ENCODE data around the gene GJD4. TPM values are rescaled to one million over a fixed set of nuclear protein-coding genes. Genes with fewer than 3 reads are reported as not detected.

The GJD4 gene
- polyA plus RNA-seq (ENCODE audit: insufficient read length) = 4.2 TPM

DNA sequence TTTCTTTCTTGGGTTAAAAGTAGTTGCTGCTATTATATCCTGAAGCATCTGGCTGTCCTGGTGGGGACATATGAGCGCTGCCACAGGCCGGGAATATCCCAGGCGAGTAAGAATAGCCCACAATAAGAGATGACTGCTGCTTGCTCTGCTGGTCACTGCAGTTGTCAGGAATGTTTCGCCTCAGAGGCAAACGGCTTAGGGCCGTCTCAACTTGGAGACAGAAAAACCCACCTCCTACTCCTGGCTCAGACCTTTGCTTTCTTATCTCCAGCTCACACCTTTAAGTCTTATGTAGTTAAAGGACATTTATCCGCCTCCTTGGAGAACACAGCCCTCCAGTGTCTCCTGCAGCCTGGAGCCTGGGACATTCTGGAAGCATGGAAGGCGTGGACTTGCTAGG is at the start of gene GJD4:
Gene GJD4 (plus strand): TSS at position 151 of the 400 bp plus-strand sequence. CDS start 227 bp downstream, at position 378.
- no peak for DNase-seq

DNA sequence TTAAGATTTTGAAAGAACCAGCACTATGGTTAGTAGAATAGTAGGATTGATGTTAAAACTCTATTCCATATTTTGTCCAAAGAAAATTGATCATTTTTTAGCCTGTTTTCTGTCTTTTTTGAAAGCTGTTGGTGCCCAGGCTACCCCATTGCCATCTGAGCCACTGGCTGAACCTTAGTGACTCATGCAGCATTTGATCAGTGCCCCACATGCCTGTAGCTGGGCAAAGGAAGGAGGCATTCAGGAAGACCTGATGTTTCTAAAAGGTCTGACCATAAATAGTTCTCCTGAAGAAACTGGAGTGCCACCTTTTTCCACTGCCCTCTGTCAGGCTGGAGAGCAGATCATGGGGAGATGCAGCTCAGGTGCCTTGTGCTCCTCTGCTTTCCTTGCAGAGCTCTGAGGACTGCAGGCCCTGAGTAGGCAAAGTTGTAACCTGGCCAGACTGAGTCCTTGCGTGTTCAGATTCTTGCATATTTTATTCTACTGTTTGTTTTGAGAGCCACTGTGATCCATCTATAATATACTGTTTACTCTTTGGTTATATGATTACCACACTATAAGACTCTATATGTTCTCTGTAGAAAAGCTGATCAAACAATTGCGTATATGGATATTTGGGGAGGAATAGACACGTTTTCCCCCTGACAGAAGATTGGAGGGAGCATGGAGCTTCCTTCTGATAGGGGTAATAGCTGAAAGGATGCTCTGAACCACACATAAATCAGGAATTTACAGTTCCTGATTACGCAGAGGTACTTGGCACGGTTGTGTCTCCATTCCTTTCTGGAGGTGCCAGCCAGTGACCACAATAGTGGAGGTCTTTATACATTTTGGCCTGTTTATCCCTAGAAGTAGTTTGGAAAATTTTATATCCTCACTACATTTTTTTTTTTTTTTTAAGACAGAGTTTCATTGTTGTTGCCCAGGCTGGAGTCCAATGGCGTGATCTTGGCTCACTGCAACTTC is 48.9 kb upstream of the GJD4 start:
- no peak for DNase-seq

DNA sequence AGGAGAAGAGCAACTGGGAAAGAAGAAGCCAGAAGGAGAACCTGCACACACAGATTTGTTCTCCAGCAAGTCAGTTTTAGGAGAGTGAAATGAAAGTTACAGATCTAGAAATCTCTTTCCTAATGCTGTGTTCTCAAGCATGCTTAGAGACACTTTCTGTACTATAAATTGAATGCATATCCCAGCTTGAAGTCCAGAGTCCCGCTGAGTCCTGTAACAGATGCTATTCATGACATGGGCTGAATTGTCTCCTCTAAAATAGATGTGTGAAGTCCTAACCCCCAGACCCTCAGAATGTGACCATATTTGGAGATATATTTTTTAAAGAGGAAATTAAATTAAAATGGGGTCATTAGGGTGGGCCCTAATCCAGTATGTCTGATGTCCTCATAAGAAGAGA is 46.9 kb upstream of the GJD4 start:
- DNase-seq = no peak

DNA sequence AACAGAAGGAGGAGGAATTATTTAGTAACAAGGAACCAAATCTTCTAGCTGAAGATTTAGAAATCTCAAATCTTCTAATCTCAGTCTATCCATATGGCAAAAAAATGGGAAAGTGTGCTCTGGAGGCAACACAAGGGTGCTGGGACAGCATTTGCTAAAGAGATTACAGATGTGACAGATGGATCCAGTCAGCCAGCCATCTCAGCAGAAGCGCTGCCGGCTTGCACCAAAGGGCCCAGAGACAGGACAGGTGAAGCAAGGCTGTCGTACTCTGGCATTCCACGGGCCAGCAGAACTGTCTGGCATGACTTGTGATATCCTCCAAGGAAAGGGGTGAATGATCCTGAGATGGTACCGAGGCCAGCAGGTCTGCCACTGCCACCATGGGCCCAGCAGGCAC is 45.7 kb upstream of the GJD4 start:
- no peak for DNase-seq

DNA sequence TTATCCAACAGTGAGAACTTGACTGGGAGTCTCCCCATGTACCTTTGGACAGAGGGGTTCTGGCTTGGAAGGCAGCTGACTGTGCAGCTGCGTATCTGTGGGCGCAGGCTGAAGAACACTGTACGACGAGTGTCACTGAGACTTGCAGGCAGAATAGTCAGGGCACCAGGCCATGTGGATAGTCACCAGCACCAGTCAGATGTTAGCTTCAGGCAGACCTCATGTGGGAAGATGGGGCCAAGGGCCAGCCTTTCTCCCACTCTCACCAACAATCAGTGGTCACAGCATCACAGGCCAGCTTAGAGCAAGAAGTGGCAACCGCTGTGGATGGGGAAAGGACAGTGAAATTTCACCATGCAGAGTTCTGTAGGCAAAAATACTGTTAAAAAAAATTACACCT is 43.4 kb upstream of the GJD4 start:
- no peak for DNase-seq

- DNase-seq = no peak
Measured at GRCh38 chr10:35562427-35562826, 42.7 kb upstream of the GJD4 start.

- DNase-seq = peak; percentile 61
Measured at GRCh38 chr10:35563261-35563891, 41.8 kb upstream of the GJD4 start.

GRCh38 chr10:35564341-35564968 is 40.7 kb upstream of the GJD4 start:
- DNase-seq = peak; percentile 40

DNA sequence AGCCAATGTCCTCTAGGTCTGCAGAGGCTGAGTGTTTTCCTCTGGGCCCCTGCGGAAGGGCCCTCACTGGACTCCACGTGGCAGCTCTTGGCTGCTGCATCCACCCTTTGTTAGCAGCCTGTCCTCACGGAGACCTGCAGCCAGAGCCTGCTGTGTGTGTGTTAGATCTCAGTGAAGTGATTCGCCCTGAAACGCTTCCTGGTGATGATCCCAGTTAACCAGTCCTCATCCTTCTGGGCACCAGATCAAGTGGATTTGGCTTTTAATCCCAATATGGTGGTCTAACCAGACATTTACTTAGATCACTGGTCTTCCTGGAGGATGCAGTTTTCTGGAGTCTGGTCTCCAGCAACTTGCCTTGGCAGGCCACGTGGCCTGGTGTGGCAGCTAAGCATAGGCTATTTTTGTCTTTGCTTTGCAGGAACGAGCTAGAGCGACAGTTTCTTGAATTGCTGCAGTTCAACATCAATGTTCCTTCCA is 39.5 kb upstream of the GJD4 start:
- DNase-seq = no peak

- no peak for DNase-seq
Measured at GRCh38 chr10:35567951-35568350, 37.2 kb upstream of the GJD4 start.

DNA sequence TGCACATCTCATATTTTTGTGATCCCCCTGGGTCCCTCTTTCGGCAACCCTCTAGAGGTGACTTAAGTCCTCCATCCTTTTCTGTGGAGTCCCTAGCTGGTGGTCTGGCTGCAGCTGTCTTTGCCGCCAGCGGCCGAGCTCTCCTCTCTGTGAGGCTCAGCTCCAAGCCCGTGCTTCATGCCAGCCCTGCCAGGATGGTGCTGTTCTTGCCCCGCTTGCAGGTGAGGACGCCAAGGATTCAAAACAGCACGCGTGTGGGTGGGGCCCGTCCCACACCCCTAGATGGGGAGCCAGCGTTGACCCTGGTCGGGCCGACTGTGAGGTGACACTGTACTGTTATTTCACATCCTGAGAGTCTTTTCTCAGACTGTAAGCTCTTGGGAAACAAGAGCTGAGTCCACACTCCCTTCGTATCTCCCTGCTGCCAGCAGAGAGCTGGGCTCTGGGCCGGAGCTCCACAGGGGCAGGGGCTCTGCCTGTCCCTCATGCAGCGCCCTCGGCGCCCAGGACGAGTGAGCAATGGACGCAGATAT is 36.6 kb upstream of the GJD4 start:
- no peak for DNase-seq

DNA sequence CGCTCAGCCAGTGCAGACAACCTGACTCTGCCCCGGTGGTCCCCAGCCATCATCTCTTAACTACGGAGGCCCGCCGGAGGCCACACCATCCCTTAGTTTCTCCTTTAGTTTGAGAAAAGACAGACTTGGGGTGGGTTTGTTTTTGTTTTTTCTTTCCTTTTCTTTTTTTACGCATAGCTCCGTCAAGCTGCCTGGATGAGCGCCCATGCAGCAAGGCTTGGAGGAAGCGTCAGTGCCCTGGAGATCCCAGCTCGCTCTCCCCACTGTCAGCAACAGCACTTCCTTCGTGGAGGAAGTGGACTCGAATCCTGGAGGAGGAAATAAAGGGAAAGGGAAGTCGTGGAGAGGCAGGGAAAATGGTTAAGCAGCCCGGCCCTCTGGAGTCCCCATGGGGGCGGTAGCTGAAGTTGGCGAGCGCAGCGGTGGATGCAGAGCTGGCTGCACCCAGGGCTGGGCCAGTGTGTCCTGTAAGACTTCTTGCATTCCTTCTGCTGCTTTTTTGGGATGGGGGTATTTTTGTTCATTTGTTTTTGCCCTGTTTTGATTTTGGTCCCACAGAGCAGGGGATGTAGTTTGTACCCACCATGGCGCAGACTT is 35.9 kb upstream of the GJD4 start:
- DNase-seq = no peak

GRCh38 chr10:35569836-35570235 is 35.3 kb upstream of the GJD4 start:
- DNase-seq = no peak

DNA sequence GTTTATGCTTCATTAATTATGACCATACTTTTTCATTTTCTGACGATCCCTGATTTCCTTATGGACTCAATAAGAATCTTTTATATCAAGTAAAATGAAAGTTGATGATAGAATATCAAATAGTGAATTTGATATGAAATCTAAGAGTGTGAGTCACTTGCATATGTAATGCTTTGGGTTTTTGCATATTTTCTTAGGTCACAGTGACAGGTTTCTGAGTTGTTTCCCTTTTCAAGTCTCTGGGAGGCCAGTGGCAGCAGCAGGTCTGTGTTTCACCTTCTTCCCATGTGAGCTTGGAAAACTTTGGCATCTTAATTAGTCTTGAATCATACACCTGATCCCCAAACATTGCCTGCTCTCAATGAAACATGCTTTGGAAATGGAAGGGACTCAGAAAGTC is 34.7 kb upstream of the GJD4 start:
- DNase-seq = no peak

GRCh38 chr10:35572583-35572982 is 32.6 kb upstream of the GJD4 start:
- no peak for DNase-seq

DNA sequence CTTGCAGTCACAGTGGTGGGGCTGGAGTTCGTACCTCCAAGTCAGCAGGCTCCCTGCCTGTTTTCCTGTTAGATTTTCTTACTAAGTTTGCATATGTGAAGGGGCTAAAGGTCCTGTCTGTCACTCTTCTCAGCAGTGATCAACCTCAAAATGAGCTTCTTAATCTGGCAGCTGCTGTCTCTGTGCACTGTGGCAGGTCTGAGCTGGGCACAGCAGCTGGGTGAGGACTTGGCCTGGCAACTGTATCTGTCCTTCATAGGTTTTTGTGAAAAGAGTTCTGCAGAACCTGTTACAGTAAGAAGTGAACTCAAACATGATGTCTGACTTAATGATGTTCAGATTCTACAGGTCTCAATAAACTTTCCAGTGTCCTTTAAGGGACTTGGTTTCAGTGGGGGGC is 31.3 kb upstream of the GJD4 start:
- DNase-seq = no peak

DNA sequence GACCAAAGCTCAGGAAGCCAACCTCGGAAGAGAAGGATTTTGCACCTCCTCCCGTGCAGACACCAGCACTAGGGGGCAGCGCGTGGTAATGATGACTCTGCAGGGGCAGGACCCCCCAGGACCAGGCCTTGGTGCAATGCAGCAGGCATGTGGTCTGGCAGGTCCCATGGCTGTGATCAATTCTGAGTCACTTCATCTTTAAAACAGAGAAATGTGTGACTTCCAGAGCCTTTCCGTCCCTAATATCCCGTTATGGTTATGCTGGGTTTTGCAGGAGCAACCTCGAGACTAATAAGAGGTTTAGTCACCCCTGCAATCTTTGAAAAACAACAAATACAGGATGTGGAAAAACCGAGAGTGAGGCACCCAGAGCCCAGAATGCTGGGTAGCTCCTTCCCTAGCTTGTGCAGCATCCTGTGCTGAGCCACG is 30.2 kb upstream of the GJD4 start:
- DNase-seq = no peak

DNA sequence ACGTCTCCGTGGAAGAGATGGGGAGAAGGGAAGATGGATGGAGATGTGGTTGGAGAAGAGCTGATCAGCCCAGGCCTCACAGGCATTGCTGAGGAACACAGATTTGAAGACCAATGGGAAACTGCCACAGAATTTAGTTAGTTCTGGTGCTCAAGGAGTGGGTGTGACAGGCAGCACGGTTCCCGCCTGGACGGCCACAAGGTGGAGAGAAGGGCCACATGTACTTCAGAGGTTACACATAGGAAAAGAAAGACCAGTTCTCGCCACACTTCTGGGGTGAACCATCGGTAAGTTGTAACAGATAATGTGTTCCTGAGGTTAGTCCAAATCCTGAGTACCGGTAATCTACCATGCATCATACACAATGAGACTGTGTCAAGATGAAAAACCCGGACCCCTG is 29.5 kb upstream of the GJD4 start:
- no peak for DNase-seq

DNA sequence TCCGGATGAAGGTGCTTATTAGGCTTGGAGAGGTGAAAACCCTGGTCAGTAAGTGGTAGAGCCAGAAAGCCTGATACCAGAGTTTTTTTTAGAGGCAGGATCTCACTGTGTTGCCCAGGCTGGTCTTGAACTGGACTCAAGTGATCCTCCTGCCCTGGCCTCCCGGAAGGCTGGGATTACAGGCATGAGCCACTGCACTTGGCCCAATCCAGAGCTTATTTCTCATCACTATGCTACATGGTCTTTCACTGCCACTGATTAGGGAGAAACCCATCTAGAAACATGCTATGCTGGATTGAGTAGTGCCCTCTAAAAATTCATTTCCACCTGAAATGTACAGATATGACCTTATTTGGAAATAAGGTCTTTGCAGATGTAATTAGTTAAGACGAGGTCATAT is 28.4 kb upstream of the GJD4 start:
- DNase-seq = no peak

GRCh38 chr10:35577926-35578617 is 27.1 kb upstream of the GJD4 start:
- no peak for DNase-seq

GRCh38 chr10:35578618-35578956 is 26.6 kb upstream of the GJD4 start:
- no peak for DNase-seq

- DNase-seq = no peak
Measured at GRCh38 chr10:35579116-35579515, 26.0 kb upstream of the GJD4 start.
